ENCODE data around the gene HIBADH. TPM values are rescaled to one million over a fixed set of nuclear protein-coding genes. Genes with fewer than 3 reads are reported as not detected.

HIBADH gene
- total RNA-seq, 4 donors from 2014 or later = 49.3 to 70.9 (median 58.9) TPM

DNA sequence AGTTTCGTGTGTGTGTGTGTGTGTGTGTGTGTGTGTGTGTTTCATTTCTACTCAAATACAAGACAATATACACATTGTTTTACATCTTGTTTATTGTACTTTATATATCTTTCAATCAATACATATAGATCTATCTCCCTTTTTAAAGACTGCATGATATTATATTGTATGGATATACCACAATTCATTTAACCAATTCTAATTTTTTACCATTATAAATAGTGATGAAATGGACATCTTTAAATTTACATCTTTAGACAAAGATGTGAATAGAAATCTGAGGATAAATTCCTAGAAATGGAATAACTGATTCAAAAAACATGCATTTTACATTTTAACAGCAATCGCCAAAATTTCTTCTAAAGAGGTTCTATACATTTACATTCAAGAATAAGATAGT is 23.2 kb upstream of the HIBADH start:
- no peak for ATAC-seq
- no peak overlapping the region for H3K4me3 ChIP-seq
- TF ChIP-seq EP300 (IDR thresholded peaks at IDR 0.05) (no peak), POLR2A (IDR thresholded peaks at IDR 0.05) (no peak), POLR2AphosphoS5 (IDR thresholded peaks at IDR 0.05) (no peak)
- TF ChIP-seq, protein P1, sequence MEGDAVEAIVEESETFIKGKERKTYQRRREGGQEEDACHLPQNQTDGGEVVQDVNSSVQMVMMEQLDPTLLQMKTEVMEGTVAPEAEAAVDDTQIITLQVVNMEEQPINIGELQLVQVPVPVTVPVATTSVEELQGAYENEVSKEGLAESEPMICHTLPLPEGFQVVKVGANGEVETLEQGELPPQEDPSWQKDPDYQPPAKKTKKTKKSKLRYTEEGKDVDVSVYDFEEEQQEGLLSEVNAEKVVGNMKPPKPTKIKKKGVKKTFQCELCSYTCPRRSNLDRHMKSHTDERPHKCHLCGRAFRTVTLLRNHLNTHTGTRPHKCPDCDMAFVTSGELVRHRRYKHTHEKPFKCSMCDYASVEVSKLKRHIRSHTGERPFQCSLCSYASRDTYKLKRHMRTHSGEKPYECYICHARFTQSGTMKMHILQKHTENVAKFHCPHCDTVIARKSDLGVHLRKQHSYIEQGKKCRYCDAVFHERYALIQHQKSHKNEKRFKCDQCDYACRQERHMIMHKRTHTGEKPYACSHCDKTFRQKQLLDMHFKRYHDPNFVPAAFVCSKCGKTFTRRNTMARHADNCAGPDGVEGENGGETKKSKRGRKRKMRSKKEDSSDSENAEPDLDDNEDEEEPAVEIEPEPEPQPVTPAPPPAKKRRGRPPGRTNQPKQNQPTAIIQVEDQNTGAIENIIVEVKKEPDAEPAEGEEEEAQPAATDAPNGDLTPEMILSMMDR (IDR thresholded peaks at IDR 0.05) = no peak
- H3K9me3 ChIP-seq = peaks cover 0 to 3% (median 0%) of the 10 kb centered on the region in 3 donors
- no peak overlapping the region for H3K27ac ChIP-seq
- 71 to 83% methylated on average over 2 of the region's 2 CpGs for WGBS, 2 donors (ENCODE audit: low coverage in 1 of 2)
- H3K27me3 ChIP-seq = no peaks in the 10 kb centered on the region
- no peaks in the 10 kb centered on the region for H3K36me3 ChIP-seq
- no peaks in the 10 kb centered on the region for H3K4me1 ChIP-seq

DNA sequence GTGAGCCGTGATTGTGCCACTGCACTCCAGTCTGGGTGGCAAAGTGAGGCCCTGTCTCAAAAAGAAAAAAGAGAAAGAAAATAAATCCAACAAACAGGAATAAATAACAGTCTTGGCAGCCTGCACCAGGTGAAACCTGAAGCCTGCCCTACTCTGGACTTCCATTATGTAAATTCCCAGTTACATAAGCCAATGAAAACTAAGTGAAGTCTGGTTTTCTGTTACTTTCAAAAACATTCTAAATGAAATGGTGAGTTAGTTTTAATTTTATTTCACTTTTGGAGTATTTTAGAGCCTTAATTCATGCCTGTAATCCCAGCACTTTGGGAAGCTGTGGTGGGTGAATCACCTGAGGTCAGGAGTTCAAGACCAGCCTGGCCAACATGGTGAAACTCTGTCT is 22.5 kb upstream of the HIBADH start:
- H3K36me3 ChIP-seq = no peaks in the 10 kb centered on the region
- no peak overlapping the region for H3K27ac ChIP-seq
- peaks cover 0 to 3% (median 0%) of the 10 kb centered on the region in 3 donors for H3K9me3 ChIP-seq
- no peak for ATAC-seq
- no peaks in the 10 kb centered on the region for H3K27me3 ChIP-seq
- H3K4me1 ChIP-seq = no peaks in the 10 kb centered on the region
- no peak for TF ChIP-seq EP300 (IDR thresholded peaks at IDR 0.05)
- TF ChIP-seq, protein P1 (IDR thresholded peaks at IDR 0.05) = no peak
- TF ChIP-seq POLR2AphosphoS5 (IDR thresholded peaks at IDR 0.05) = no peak
- no peak for TF ChIP-seq POLR2A (IDR thresholded peaks at IDR 0.05)
- no peak overlapping the region for H3K4me3 ChIP-seq
- WGBS, 2 donors (ENCODE audit: low coverage in 1 of 2) = 100% methylated on average over 1 of the region's 1 CpG; no CpG with 5 or more reads in 1 of the 2 donors

DNA sequence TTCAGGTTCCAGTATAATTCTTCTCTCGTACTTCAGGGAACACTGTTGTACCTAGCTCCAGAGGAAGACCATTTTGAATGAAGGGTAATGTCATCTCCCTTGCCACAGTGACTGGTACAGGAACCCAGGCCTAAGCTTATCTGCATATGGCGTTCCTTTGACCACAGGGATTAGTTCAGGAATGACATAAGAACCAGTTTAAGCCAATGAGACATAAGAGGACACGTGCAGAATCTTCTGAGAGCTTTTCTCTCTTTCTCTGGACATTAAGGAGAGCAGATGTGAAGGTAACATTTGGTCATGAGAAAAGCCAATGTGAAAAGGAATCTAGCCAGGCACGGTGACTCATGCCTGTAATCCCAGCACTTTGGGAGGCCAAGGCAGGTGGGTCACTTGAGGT is 21.8 kb upstream of the HIBADH start:
- WGBS, 2 donors (ENCODE audit: low coverage in 1 of 2) = 81 to 89% methylated on average over 3 to 4 of the region's 4 CpGs
- no peak for ATAC-seq
- no peaks in the 10 kb centered on the region for H3K36me3 ChIP-seq
- TF ChIP-seq, protein P1 (IDR thresholded peaks at IDR 0.05) = no peak
- TF ChIP-seq POLR2AphosphoS5 (IDR thresholded peaks at IDR 0.05) (no peak), POLR2A (IDR thresholded peaks at IDR 0.05) (no peak), EP300 (IDR thresholded peaks at IDR 0.05) (no peak)
- H3K27me3 ChIP-seq = no peaks in the 10 kb centered on the region
- H3K4me3 ChIP-seq = no peak overlapping the region
- peaks cover 0 to 3% (median 0%) of the 10 kb centered on the region in 3 donors for H3K9me3 ChIP-seq
- H3K4me1 ChIP-seq = no peaks in the 10 kb centered on the region
- H3K27ac ChIP-seq = no peak overlapping the region

DNA sequence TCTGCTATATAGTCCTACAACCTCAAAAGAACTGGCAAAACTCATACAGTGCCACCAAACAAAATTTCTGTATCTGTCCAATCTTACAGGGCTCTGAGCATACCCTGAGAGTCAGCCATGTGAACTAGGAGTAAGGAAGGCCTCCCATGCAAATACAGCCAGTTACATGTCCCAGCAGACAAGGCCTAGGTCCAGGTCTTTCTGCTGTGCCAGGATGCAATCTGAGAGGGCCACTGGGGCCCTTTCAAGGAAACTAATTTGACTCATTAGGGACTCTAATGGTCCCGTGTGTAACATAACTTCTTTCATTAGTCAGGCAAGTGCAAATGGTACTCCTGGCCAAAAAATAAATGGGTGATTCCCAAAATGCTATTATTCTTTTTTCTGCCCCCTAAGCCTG is 17.9 kb upstream of the HIBADH start:
- no peaks in the 10 kb centered on the region for H3K36me3 ChIP-seq
- TF ChIP-seq, protein P1 (IDR thresholded peaks at IDR 0.05) = no peak
- TF ChIP-seq POLR2A (IDR thresholded peaks at IDR 0.05) (no peak), EP300 (IDR thresholded peaks at IDR 0.05) (no peak), POLR2AphosphoS5 (IDR thresholded peaks at IDR 0.05) (no peak)
- H3K27me3 ChIP-seq = no peaks in the 10 kb centered on the region
- H3K4me3 ChIP-seq = no peak overlapping the region
- 67% methylated on average over 1 of the region's 1 CpG; no CpG with 5 or more reads in 1 of the 2 donors for WGBS, 2 donors (ENCODE audit: low coverage in 1 of 2)
- no peak overlapping the region for H3K27ac ChIP-seq
- H3K9me3 ChIP-seq = no peaks in the 10 kb centered on the region
- H3K4me1 ChIP-seq = peaks cover 0 to 7% (median 7%) of the 10 kb centered on the region in 3 donors
- no peak for ATAC-seq

DNA sequence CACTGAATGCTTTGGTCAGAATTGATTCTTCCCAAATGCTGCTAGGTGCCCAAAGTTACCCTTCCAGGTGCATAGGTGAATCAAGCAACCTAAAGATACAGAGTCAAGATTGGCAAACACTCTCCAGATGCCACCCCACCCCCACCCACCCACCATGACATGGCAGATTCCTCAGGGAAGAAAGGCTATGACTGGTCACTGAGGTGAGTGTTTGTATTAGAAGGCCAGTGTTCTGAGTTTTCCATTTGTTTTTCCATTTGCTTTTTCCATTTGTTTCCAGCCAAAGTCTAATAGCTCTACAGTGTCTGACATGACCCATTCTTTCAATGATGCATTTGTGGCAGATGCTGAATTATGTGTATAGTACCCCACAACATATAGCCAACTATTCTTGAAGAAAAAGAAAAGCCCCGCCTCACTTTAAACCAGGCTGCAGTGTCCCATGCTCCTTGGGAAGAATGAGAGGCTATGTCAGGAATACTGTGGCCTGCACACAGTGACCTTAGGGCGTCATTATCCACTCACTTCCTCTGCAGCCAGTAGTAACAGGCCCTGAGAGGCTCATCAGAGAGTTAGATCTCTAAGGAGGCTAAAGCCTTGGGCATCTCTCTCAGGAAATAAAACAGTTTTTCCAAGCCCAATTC is 16.1 kb upstream of the HIBADH start:
- H3K4me1 ChIP-seq = peaks cover 0 to 7% (median 7%) of the 10 kb centered on the region in 3 donors
- no peak for ATAC-seq
- H3K27me3 ChIP-seq = no peaks in the 10 kb centered on the region
- WGBS, 2 donors (ENCODE audit: low coverage in 1 of 2) = 63 to 90% methylated on average over 2 of the region's 2 CpGs
- peak overlapping the region in 3 of 4 donors; percentile 33 to 74 (median 68) for H3K27ac ChIP-seq
- no peak overlapping the region for H3K4me3 ChIP-seq
- no peaks in the 10 kb centered on the region for H3K36me3 ChIP-seq
- TF ChIP-seq POLR2A (IDR thresholded peaks at IDR 0.05) = no peak
- TF ChIP-seq EP300 (IDR thresholded peaks at IDR 0.05) = no peak
- TF ChIP-seq, protein P1 (IDR thresholded peaks at IDR 0.05) = no peak
- TF ChIP-seq POLR2AphosphoS5 (IDR thresholded peaks at IDR 0.05) = no peak
- H3K9me3 ChIP-seq = no peaks in the 10 kb centered on the region
